Measurements from ENCODE around the gene LRMDA. TPM values are rescaled to one million over a fixed set of nuclear protein-coding genes. Genes with fewer than 3 reads are reported as not detected.

The LRMDA gene
- total and polyA plus RNA-seq, 2 donors (not counting 3 experiments of a cell fraction or from before 2014, with no cell fraction given), result 9.7 to 18.0 TPM

DNA sequence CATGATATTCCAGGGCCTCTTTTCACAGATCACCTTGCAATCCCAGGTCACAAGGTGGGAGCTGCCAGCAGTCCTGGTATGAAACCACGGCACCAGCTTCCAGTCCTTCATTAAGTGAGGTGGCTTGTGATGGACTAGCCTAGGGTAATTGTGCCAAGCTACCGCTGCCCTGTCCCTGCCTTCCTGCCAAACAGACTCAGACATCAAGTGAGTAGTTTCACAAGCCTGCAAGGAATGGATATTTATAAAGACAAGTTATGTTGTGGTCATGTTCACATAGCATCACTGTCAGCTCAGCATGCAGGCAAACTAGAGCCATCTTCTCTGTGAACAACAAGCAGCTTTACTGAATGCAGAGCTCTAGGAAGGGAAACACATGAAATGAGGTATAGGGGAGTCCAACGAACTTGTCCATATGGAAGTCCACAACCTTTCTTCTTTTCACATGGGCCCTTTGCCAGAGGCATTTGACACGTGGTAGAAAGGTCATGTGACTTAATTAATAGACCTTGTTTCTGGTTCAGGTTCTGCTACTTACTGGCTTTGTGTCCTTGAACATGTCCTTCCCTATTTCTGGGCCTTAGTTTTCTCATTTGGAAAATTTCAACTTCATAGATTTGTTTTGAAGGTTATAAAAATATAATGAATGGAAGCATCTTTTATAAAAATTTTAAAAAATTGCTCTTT lies 1145.0 kb downstream of the LRMDA start:
- POLR2A ChIA-PET, result no interaction called here
- no peak for TF ChIP-seq FOS (IDR thresholded peaks at IDR 0.05; ENCODE audit: borderline replicate concordance, insufficient read depth, low read length)
- no peak for TF ChIP-seq JUN (IDR thresholded peaks at IDR 0.05; ENCODE audit: borderline replicate concordance, insufficient read depth, insufficient read length, low read depth)
- TF ChIP-seq POLR2A (IDR thresholded peaks at IDR 0.05; ENCODE audit: low read depth, low read length), result no peak
- TF ChIP-seq, protein P1, sequence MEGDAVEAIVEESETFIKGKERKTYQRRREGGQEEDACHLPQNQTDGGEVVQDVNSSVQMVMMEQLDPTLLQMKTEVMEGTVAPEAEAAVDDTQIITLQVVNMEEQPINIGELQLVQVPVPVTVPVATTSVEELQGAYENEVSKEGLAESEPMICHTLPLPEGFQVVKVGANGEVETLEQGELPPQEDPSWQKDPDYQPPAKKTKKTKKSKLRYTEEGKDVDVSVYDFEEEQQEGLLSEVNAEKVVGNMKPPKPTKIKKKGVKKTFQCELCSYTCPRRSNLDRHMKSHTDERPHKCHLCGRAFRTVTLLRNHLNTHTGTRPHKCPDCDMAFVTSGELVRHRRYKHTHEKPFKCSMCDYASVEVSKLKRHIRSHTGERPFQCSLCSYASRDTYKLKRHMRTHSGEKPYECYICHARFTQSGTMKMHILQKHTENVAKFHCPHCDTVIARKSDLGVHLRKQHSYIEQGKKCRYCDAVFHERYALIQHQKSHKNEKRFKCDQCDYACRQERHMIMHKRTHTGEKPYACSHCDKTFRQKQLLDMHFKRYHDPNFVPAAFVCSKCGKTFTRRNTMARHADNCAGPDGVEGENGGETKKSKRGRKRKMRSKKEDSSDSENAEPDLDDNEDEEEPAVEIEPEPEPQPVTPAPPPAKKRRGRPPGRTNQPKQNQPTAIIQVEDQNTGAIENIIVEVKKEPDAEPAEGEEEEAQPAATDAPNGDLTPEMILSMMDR (IDR thresholded peaks at IDR 0.05; ENCODE audit: extremely low read depth in 1 of 2, insufficient read depth in 1 of 2, low read depth in 1 of 2, low read length in 2 of 2), result no peak
- TF ChIP-seq, protein P2, sequence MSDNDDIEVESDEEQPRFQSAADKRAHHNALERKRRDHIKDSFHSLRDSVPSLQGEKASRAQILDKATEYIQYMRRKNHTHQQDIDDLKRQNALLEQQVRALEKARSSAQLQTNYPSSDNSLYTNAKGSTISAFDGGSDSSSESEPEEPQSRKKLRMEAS (IDR thresholded peaks at IDR 0.05; ENCODE audit: insufficient read depth, insufficient read length), result no peak
- no peak for TF ChIP-seq EZH2 (IDR thresholded peaks at IDR 0.05; ENCODE audit: borderline replicate concordance, low read depth, low read length, severe bottlenecking)
- TF ChIP-seq MYC (IDR thresholded peaks at IDR 0.05; ENCODE audit: low read depth, low read length), result no peak
- TF ChIP-seq POLR2AphosphoS5 (IDR thresholded peaks at IDR 0.05; ENCODE audit: insufficient read depth, low read depth, low read length), result no peak
- no peak for TF ChIP-seq GATA2 (IDR thresholded peaks at IDR 0.05; ENCODE audit: insufficient read depth, insufficient read length, low read depth, low read length)

More for the DNA sequence above, 1145.0 kb downstream of the LRMDA start:
- CTCF ChIA-PET, result no interaction called here
- no peak overlapping the region for H2AFZ ChIP-seq (ENCODE audit: low read depth, low read length)
- H3K9ac ChIP-seq (replicated peaks; ENCODE audit: extremely low read depth, insufficient read depth, low read length), result no peak overlapping the region
- H3K27ac ChIP-seq (ENCODE audit: insufficient read depth, low read depth, low read length), result no peak overlapping the region
- no peaks in the 10 kb centered on the region for H3K9me1 ChIP-seq (replicated peaks; ENCODE audit: control insufficient read depth, extremely low read depth, insufficient read depth, low read length)
- no peaks in the 10 kb centered on the region for H3K9me3 ChIP-seq (replicated peaks; ENCODE audit: control insufficient read depth, insufficient read depth, low read length)
- no peak overlapping the region for H3K4me3 ChIP-seq (replicated peaks in 1 of 3; ENCODE audit: insufficient read depth in 1 of 3, low read depth in 1 of 3, low read length in 3 of 3)
- no peak overlapping the region for H3K4me2 ChIP-seq (ENCODE audit: insufficient read depth, low read length)
- H3K79me2 ChIP-seq (ENCODE audit: control insufficient read depth, insufficient read depth, low read length), result no peaks in the 10 kb centered on the region
- DNase-seq (ENCODE audit: low read depth, low spot score), result no peak
- no peaks in the 10 kb centered on the region for H3K4me1 ChIP-seq (ENCODE audit: control insufficient read depth, extremely low read depth, insufficient read depth, low read length)
- dilution Hi-C loops (cut with MboI; ENCODE audit: extremely low pct_ligation_motif_present, low sequenced_read_pairs), result no loop called here
- FAIRE-seq, result no peak
- H3K36me3 ChIP-seq (ENCODE audit: control insufficient read depth in 2 of 2, extremely low read depth in 1 of 2, insufficient read depth in 2 of 2, low read length in 2 of 2), result no peaks in the 10 kb centered on the region
- no TSS peak for BruUV-seq (replicated peaks)
- intact Hi-C loops (cut with micrococcal nuclease), result no loop called here
- H3K27me3 ChIP-seq (ENCODE audit: control insufficient read depth in 2 of 2, insufficient read depth in 2 of 2, low read length in 2 of 2), result no peaks in the 10 kb centered on the region
- H4K20me1 ChIP-seq (replicated peaks; ENCODE audit: control insufficient read depth, extremely low read depth, insufficient read depth, low read length), result no peaks in the 10 kb centered on the region
